GM18868 (cell line): ENCODE measurements around the gene SLIT3.
"Not testable (repeated sequence)": the region's sequence is repeated elsewhere in the genome, so short reads cannot be mapped to it uniquely, and the experiment has no call there.

Experiments used
- ATAC-seq: cut with Tn5 transposase; IDR thresholded peaks from one replicate; pipeline ENCODE4 v1.9.1; 2021; ENCODE audit warnings: mild to moderate bottlenecking, moderate library complexity; ENCODE audit not compliant: unreplicated experiment

SLIT3 gene

DNA sequence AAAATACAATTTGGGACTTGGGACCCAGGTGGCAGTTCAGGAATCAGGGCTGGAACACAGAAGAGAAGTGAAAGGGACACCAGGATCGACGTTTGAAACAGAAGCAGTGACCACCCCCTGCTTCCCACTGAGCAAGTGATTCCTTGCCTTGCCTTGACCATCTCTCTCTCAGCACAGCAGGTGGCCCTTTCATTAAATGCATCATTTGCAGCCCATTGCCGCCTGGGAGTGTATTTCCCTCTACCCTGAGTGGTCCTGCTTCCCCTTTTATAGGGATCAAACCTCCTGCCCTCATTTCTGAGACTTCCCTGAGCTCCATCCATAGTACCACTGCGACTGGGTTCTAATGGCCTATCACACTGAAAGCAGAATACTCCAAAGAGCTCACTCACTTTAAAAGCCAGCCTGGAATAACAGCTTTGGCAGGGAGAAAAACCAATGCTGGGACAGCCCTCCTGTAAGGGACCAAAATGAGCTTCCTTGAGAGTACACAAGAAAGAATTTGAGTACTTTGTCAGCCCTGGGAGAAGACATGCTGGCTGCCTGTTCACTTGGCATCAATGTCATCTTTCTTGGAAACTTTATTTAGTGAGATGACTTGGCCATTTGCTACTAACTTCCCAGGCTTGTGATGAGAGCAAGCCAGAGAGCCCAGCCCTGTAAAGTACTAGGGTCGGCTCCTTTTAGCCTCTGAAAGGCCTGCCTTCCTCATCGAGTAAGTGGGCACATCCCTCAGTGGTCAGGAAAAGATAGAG lies 149.7 kb downstream of the SLIT3 start:
- ATAC-seq: no peak

DNA sequence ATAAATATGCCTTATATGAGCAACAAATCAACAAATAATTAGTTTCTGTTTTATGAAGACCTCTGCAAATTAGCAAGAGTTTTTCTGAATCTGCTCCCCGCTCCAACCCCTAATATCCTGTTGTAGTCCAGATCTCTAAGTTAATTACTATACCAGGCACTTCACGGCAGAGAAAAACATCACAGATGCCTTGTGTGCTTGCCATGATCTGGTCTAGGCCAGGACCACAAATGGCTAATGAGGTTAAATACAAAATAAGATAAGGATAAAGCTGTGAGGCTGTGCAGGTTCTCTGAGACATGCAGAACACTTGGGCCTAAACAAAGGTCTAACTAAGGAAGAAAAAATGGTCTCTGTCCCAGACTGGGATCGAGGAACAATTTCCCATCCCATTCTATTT lies 150.8 kb downstream of the SLIT3 start:
- ATAC-seq: no peak

DNA sequence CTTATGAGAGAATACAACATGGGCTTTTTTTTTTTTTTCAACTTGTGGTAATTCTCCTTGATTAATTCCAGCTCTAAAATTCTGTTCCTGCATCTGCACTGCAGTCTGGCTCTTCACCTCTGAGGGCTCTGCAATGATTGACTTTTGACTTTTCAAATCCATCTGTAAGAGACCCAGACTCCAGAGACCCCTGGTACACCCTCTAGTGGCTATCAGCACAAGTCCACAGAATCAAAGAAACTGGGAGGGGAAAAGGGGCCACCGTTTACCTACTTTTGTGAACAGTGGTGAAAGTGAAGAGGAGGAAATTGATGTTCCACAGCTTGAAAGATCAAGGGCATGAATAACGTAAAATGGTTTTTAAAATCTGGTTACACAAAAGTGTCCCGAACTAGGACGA lies 151.6 kb downstream of the SLIT3 start:
- ATAC-seq: no peak

DNA sequence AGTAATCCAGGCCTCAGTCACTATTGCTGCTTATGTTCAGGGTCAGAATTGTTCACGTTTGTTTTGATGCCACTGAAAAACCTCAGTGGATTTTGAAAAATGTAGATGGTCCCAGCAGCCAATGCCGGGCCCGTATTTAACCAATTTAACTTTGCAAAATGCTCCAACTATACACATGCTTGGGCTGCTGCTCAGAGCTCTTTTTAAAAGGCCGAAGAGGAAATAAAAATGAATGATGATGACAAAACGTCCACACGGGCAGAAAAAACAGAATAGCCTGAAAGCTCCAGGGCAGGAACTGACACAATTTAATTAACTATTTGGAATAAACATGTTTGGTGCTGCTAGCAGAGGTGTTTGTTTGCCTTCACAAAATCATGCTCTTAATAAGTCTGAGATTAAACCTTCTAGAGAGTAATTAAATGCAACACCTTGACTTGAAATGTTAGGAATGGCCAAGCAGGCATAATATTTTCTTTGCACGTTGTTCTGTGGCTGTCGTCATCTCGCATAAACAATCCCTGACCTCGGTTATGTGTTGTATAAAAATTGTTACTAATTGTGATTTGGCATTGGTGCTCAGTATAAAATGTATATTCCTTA lies 152.7 kb downstream of the SLIT3 start:
- no peak for ATAC-seq

DNA sequence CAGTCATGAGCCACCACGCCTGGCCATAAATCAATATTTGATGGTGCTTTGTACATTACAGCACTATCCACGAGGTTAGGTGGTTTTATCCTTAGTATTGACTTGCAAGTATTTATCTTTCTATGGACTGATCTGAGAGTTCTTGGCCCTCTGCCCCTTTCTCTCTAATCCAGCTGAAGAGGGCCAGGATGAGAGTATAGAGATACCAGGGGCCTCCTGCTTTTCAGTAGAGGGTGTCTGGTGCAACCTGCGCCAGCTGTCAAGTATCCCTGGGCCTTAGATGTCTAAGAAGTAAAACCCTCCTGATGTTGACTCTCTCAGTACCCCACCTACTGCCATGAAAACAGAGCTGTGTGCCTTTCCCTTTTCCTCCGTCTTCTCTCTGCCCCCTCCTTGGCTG lies 153.4 kb downstream of the SLIT3 start:
- ATAC-seq: no peak

DNA sequence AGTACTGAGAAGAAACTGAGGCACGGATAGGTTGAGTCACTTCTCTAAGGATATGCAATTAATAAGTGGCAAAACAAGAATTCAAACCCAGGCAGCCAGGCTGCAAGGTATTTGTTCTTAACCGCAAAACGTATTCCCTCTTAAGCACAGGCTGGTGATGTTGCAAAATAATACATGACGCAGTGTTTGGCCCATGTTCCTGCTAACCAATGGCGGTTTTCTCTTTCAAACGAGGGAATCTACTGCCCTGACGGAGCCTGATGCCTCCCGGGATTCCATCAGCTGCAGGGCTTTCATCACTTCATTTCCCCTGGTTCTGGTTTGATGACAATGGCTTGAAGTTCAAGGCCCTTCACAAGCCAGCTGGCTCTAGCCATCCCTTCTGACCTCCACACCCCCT lies 154.8 kb downstream of the SLIT3 start:
- ATAC-seq: no peak

DNA sequence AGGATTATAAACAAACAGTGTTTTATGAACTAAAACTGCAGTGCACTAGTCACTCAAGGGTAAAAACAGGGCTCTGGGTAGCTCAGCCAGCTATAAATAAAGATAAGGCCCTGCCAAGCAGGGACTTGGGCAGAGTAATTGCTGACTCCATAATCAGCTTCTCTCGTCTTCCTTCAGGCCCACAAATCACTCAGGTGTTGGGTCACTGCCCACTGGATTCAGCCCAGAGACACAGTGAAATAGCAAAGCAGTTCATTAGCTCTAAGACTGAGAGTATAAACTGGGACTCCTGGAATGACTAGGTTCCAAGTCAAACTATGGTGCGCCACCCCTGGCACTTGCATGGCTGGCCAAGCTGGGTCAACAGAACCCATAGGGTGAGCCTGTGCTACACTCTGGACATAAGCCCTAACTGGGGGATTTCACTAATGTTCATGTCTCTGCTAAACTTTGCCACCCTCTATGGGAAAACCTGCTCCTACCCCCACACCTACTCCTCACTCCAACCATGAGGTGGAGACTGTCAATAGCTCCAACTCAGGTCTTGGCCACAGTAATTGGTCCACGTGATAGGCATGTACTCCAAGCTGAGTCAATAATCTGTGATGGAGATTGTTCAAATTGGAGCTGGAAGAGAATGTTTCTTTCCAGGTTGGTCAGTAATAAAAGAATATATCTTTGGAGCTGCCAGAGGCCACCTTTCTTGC lies 158.5 kb downstream of the SLIT3 start:
- no peak for ATAC-seq

DNA sequence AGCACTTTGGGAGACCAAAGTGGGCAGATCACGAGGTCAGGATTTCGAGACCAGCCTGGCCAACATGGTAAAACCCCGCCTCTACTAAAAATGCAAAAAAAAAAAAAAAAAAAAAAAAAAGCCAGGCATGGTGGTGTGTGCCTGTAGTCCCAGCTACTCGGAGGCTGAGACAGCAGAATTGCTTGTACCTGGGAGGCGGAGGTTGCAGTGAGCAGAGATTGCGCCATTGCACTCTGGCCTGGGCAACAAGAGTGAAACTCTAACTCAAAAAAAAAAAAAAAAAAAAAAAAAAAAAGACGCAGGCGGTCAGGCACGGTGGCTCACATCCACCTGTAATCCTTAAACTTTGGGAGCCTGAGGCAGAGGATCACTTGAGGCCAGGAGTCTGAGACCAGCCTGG lies 160.7 kb downstream of the SLIT3 start:
- not testable (repeated sequence) for ATAC-seq

DNA sequence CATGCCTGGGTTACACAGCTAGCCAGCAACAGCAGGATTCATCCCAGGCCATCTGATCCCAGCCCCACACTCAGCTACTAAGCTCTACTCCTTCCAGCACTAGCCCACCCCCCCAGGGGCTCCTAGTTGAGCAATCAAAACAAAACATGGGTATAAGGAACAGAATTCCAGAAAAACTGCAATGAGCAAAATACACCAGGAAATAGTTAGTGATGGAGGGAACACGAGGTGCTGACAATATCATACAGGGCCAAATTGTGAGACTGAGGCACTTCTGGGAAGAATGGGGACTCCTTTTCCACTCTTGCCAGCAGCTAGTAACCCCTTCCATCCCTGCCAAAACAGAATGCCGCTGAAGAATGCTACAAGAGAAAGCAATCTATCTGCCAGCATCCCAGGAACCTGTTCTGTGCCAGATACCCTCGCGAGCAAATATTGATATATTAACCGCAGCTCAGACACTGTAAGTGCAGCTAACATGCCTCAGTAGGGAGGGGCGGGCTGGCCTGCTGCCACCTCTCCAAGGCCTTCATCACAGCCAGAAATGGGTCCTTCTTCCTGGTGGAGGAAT lies 161.4 kb downstream of the SLIT3 start:
- ATAC-seq: no peak

DNA sequence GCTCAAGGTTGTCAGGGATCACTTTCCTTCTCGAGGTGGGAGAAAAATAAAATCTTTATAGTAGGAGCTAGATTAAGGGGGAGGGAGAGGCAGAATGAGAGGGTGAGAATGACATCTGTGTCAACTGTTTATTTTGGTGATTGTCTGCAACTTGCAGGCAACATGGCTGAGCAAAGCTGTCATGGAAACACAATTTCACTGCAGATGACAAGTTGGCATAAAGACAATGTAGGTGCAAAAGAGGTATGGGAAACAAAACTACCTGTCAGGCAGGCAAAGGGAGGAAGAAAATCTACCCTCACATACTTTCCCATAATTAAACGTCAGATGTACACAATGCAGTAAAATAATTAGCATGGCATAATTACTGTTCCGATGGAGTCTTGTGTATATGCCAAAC lies 167.4 kb downstream of the SLIT3 start:
- ATAC-seq: no peak

DNA sequence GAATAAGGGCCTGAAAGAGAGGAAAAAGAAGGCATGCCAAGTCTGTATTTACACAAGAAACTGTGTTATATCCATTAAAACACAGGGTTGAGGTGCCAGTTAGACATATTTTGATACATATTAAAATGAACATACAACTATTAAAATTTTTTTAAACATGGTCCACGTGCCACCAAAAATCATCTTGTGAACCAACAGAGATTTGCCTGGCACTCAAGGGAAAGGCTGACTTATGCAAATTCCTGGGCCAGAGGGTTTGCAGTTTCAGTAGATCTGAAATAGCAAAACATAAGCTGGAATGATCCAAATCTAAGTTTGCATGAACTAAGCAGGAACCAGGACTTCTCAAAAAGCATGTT lies 168.7 kb downstream of the SLIT3 start:
- no peak for ATAC-seq

DNA sequence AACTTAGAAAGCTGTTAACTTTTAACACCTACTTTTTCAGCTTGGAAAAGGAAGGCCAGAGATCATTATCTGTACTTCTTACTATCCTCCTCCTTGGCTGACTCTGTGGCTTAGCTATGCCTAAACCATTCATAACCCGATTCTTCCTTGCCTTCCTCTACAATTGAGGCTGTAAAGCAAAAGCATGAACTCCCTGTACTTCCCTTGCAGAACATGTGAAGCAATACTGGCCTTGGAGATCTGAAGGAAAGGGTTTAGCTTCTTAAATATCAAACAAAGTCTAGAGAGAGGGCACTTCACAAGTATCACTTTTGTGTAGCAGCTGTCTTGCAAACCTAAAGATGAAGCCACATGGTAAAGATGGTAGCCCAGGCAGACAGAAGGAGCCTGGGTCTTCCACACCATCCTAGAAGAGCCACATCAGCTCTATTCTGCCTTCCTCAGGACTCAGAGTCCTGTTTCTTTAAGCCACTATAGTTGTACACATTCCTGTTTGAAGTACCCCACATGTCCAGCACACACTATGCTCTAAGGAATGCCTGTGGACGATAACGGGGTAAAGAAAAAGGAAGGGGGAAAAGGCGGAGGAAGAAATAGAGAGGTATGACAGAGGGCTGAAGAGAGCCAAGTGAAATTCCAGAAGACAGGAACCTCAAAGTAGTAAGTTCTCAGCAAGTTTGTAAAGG lies 169.2 kb downstream of the SLIT3 start:
- ATAC-seq: no peak

DNA sequence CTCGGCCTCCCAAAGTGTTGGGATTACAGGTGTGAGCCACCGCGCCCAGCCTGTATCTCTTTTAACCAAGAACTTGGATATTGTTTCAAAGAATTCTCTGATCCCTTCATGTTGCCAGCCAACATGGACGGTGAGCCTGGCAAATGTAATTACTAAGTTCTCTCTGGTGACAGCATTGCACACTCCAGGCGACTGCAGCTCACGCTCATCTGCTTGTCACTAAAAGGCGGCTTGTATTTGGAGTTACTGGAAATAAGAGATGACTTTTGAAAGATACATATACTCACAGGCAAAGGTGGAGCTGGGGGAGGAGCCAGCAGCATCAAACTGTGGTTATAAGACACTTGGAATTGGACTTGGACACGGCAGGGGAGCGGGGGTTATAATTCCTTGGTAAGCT lies 172.3 kb downstream of the SLIT3 start:
- ATAC-seq: no peak

DNA sequence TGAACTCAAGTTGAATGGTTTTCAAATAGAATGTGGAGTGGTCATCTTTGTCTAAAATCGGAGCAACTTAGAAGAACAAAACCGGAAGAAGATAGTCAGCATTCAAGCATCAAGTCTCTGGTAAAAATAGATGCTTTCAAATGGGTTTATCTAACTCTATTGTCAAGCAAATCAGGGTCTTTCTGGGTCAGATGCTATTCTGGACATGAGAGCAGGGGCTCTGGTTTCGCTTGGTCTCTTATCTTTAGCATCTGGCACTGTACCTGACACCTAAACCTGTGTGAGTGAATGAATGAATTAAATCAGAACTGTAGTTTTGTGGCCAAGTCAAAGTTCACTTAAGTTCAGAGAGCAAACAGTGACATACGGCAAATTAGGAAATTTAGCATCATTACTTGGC lies 173.5 kb downstream of the SLIT3 start:
- ATAC-seq: no peak

DNA sequence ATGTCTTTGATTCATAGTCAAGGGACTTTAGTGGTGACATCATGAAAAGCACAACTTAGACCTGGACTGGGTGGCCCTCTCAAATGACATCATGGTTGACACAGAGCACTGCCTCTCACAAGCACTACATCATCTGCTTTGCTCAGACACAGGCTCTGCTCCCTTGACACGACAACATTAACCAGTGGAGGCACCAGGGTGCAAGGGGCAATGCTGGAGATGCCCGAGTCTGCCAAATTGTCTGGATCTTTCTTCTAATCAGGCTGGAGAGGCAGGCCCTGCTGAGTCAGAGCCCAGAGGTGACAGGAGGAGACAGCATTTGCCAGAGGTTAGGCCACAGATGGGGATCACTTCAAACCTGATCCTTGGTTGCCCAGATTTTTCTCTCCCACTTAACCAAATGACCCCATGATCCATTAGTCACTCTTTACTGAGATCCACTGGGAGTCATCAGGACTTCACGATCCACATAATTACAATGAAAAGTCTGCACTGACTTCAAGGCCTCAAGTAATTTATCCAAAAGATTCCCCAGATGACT lies 174.4 kb downstream of the SLIT3 start:
- no peak for ATAC-seq

DNA sequence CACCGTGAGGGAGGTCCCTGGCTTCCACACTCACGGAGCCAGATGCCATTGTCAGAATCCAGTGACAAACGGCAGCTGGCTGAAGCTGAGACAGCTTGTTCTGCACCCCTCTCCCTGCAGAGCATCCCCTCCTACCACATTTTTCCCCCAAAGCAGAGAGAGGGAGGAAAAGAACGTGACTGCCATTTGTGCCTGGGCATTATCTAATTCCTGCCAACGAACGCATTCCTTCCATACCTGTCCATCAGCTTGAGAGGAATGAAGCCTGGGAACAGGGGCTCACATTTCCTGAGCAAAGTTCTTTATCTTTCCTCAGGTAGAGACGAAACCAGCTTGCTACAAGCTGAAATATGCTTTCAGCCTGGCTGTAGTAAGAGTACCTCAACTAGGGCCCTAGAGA lies 175.4 kb downstream of the SLIT3 start:
- ATAC-seq: no peak

DNA sequence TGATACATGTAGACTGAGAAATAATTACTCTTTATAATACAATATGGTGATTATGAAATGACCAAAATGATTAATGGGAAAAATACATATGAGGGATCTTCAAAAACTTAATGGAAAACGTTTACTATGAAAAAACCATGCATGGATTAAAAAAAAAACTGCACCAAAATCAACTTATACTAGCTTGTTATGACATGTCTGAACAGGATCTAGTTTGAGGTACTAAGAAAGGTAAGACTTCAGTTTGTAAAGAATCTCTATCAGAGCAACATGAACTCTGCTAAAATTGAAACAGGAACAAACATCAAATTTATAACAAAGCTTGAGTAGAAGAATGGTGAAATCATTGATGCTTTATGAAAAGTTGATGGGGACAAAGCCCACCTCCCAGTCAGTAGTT lies 178.0 kb downstream of the SLIT3 start:
- ATAC-seq: no peak

DNA sequence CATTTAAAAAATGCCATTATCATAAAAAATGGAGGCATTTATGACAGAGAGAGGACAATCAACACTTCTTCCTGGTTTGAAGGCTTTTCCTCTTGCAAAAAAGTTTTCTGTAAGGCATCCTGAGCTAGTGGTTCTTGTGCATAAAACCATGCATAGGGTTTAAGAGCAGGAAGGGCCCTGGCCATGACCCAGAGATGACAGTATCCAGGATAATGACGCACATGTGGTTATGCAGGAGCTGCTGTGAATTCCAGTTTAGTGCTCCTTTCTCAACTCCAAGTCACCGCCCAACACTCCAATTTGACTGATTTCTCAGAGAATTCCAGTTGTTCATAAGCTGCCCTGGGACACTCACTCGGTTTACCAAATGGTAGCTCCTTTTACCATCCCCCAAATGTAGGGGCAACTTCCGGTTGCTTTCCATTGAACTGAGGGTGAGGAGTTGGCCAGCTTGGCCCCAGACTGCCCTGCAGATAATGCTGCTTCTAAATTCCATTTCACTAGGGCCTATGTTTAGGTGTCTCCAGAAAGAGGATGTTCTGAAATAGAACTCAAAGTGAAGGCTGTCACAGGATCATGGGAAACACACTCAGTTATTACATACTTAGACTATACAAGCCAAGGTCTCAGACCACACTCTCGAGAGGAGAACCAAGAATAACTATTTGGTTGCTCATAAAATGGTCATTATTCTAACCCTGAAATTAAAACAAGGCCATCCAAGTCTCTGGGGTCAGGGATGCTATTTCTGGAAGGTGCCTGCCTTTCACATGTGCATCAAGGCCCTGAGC lies 179.1 kb downstream of the SLIT3 start:
- ATAC-seq: no peak

DNA sequence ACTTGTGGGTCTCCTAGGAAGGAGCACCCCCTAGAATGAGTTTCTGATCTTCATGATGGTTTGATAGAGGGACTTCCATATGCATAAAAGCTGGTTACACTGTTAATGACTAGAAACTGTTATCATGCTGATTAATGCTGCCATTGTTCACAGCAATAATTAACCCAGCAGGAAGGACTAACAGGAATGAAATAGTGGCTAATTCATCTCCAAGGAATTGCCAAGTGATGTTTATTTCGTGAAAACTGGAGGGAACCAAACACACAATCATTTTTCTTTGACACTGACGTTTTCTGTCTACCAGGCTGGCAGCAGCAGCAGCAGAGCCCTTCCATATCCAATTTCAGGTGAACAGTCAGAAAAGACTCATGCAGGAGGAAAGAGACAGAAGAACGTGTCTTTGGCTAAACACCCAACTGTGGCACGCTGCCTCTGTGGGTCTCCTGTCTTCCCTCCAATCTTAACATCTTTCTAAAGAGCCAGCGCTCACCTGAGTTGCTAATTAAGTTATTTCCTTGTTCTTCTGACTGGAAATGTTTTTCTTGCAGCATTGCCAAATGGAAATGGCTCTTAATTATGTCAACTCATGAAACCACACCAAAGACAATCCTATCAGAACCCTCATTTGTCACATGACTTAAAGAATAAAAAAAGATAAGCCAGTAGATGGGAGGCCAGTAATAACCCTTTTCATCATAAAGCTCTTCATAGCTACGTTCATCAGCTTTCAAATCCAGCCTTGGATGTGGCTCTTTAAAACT lies 181.5 kb downstream of the SLIT3 start:
- no peak for ATAC-seq
